Measurements from ENCODE around the gene MUS81.
"Not testable (repeated sequence)": the region's sequence is repeated elsewhere in the genome, so short reads cannot be mapped to it uniquely, and the experiment has no call there.

The MUS81 gene

GRCh38 chr11:65848693-65849092 lies 11.5 kb upstream of the MUS81 start:
- DNase-seq: not testable (repeated sequence)

- DNase-seq: no peak
Observed at GRCh38 chr11:65849366-65849765, 10.9 kb upstream of the MUS81 start.

GRCh38 chr11:65849771-65850216 lies 10.4 kb upstream of the MUS81 start:
- DNase-seq: no peak

DNA sequence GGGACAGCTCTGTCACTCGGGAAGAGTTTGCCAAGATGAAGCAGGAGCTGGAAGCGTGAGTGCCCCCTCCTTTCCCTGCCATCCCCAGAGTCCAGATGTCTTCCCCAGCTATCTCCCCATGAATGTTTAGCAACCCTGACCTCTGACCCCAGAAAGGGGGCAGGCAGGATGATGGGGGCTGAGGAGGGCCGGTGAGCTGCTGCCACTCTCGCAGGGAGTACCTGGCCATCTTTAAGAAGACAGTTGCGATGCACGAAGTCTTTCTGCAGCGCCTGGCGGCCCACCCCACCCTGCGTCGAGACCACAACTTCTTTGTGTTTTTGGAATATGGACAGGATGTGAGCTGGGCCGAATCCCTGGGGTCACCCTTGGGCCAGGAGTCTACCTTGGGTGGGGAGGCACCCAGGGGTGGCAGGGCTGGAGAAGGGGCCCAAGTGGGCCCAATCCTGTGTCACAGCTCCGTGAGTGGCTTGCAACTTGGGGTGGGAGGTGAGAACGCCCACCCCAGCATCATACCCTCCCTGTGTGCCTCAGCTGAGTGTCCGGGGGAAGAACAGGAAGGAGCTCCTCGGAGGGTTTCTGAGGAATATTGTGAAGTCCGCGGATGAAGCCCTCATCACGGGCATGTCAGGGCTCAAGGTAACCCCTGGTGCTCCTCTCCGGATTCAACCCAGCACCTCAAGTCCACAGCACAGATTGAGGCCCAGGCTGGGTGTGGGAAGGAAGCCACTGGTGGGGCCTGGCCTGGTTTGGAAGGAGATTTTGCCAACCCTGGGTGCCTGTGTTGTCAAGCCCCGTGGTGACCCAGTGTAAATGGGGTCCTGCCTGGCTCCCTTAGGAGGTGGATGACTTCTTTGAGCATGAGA lies 9.8 kb upstream of the MUS81 start:
- DNase-seq: no peak

GRCh38 chr11:65851083-65851579 lies 9.1 kb upstream of the MUS81 start:
- DNase-seq: no peak

GRCh38 chr11:65851811-65852507 lies 8.3 kb upstream of the MUS81 start:
- DNase-seq: no peak

DNA sequence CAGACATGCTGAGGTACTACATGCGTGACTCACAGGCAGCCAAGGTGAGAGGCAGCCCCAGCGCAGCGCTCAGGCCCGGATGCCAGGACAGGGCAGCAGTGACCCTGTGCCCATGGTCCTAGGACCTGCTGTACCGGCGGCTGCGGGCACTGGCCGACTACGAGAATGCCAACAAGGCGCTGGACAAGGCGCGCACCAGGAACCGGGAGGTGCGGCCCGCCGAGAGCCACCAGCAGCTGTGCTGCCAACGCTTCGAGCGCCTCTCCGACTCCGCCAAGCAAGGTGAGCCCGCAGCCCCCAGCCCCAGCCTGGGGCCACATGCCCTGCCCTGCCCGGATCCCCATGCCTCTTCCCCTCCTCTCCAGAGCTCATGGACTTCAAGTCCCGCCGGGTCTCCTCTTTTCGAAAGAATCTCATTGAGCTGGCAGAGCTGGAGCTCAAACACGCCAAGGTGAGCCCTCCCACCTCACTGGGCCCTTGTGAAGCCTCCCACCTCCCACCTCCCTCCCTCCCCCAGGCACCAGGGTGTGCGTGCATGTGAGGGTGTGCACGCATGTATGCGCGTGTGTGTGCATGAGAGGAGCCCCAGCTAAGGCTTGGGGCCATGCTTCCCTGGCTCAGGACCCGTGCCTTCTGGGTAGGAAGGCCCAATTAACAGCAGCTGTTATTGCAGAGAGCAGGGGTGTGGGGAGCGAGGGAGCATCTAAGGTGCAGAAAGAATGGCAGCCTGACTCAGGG lies 7.6 kb upstream of the MUS81 start:
- DNase-seq: peak; percentile 55

DNA sequence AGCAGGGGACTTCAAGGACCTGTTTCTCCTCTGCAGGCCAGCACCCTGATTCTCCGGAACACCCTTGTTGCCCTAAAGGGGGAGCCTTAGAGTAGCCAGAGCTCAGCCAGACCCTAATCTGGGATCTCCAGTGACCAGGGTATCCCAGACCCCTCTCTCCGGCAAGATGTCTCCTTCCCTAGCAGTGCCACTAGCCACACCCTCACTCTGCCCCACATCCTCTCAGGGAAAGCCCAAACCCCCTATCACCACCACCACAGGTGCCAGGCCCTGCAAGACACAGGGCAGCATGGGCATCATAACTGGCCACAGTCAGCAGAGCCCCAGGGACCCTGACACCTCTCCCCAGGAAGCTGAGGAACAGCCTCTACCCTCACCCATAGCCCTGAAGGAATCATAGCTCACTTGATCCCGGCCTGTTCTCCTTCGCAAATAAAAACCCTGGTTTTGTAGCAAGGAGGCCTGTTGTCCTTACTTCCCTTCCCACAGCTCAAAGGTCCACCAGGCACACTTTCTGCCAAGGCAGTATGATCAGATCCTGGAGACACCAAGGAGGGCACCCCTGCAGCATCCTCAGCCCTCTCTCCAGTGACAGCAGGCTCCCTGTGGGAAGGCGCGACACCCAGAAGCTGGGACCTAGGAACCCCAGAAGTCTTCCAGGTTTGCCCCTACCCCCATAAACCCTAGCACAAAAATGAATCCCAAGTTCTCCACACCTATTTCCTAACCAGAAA lies 6.8 kb upstream of the MUS81 start:
- DNase-seq: peak; percentile 58

- peak; percentile 43 for DNase-seq
Observed at GRCh38 chr11:65854161-65854592, 6.1 kb upstream of the MUS81 start.

DNA sequence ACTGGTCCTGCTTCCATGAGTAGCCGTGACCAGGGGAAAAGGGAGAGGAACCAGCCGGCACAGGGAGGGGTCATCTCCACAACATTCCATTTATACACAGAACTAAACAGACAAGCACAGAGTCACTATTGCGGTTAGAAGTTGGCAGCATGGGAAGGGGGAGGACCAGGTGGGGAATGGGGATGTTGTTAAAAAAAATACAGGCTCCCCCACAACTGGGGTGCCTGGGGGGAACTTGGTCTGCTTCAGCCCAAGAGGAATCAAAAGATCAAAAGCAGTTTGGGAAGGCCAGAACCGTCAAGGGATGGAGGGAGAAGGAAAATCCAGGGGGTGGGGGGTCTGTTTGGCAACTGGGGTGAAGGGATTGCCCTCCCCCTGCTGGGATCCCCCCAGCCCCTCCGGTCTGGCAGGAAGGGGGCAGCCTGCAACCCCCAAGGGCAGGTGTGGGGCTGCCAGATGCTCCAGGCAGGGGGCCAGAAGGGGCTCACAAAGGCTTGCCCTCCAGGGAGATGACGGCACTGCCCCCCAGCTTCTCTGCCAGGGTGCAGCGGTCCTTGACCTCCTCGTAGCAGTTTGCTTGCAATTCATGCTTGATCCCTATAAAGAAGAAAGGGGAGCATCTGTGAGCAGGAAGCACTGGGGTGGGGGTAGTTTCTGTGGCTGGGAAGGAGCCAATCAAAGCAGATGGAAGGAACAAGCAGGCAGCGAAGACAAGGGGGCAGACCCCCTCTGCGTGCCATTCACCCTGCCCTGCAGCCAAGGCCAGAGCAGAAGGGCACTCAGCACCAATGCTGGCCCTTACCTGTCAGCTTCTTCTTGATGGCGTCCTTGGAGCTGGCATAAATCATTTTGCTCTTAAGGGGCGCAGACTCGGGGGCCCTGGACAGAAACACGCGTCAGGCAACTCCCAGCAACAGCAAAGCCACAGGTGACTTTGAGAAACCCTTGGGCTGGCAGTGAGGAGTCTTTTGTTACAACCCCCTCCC lies 5.1 kb upstream of the MUS81 start:
- DNase-seq: peak; percentile 61

DNA sequence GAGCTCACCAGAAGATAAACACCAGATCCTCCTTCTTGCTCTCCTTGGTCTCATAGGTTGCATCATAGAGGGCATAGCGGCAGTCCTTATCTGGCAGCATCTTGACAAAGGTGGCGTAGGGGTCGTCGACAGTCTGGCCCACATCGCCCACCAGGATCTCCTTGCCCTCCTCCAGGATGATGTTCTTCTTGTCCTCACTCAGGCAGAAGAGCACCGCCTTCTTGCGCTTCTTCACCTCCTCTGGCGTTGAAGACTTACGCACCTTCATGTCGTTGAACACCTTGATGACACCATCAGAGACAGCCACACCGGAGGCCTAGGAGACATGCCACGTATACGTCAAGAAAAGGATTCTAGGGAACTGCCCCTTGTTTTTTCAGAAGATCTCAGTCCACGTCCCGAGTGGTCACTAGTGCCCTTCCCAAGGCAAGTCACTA lies 4.3 kb upstream of the MUS81 start:
- DNase-seq: peak; percentile 56

GRCh38 chr11:65856689-65857499 lies 3.3 kb upstream of the MUS81 start:
- DNase-seq: peak; percentile 95

GRCh38 chr11:65857500-65857852 lies 2.8 kb upstream of the MUS81 start:
- peak; percentile 87 for DNase-seq

DNA sequence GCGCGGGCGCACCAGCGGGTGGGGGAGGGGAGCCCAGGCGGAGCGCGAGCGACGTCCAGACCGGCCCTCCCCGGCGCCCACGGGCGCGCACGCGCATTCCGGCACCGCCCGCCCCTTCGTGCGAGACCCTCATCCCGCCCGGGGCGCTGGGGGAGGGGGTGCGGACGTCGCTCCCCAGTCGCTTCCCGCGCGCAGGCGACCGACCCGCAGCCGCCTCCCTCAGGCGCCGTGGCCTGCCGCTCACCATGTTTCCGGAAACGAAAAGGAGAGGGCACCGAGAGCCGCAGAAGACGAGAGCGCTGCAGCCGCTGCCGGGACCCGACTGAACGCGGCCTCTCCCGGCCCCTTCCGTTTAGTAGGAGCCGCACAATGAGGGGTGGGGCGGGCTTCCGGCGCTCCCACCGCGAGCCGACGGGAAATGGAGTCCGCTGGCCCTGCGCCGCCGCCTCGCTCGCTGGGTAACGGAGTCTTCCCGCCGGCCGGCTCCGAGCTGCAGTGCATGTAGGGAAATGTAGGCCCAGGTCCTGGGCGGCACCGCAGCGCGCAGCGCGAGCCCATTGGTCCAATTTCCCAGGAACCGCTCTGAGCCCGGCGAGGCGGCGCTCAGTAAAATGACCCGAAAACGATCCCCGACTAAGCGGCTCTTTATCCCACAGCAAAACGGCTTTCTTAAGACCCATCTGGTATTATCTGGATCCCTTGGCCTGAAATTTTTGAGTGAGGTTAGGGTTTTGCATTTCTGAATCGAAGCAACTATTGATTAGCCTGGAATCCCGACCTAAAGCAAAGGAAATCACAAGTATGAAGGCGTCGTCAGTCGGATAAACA lies 2.2 kb upstream of the MUS81 start, which contains the start of gene CFL1:
Gene CFL1, minus strand, starts transcription at position 328 of the 828 bp plus-strand sequence. Its CDS starts 81 bp downstream, at position 247.
- DNase-seq: peak; percentile 99

- DNase-seq: no peak
Observed at GRCh38 chr11:65858681-65859087, 1.5 kb upstream of the MUS81 start.

- peak; percentile 99 for DNase-seq
Observed at GRCh38 chr11:65859095-65859811, 980 bp upstream of the MUS81 start.

GRCh38 chr11:65859812-65860277 lies 388 bp upstream of the MUS81 start:
- no peak for DNase-seq

- DNase-seq: no peak
Observed at GRCh38 chr11:65861165-65861505, 902 bp downstream of the MUS81 start.

All from activated effector memory CD4-positive, alpha-beta T cell treated with anti-CD3 and anti-CD28 coated beads, Interleukin-2, amount 50 U/mL, for 16 hours (primary cell).